Measurements from ENCODE around the gene CRIP3.

CRIP3 gene

DNA sequence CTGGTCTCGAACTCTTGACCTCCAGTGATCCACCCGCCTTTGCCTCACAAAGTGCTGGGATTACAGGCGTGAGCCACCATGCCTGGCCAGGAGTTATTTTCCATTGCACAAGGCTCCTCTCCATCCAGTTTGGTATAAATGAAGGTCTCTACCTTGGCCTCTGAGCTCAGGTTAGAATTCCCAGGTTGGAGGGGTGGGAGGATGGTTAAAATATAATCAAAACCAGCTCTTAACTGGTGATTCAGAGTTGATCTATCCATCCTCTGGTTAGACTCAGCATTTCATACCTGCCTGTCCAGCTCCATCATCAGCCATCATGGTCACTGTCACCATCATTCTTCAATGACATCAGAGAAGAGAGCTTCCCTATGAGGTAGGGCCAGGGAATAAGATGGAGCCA lies 13.2 kb downstream of the CRIP3 start:
- no peak for FAIRE-seq
- TF ChIP-seq, protein P1, sequence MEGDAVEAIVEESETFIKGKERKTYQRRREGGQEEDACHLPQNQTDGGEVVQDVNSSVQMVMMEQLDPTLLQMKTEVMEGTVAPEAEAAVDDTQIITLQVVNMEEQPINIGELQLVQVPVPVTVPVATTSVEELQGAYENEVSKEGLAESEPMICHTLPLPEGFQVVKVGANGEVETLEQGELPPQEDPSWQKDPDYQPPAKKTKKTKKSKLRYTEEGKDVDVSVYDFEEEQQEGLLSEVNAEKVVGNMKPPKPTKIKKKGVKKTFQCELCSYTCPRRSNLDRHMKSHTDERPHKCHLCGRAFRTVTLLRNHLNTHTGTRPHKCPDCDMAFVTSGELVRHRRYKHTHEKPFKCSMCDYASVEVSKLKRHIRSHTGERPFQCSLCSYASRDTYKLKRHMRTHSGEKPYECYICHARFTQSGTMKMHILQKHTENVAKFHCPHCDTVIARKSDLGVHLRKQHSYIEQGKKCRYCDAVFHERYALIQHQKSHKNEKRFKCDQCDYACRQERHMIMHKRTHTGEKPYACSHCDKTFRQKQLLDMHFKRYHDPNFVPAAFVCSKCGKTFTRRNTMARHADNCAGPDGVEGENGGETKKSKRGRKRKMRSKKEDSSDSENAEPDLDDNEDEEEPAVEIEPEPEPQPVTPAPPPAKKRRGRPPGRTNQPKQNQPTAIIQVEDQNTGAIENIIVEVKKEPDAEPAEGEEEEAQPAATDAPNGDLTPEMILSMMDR (IDR thresholded peaks at IDR 0.05; ENCODE audit: insufficient read depth, missing control alignments) = no peak

DNA sequence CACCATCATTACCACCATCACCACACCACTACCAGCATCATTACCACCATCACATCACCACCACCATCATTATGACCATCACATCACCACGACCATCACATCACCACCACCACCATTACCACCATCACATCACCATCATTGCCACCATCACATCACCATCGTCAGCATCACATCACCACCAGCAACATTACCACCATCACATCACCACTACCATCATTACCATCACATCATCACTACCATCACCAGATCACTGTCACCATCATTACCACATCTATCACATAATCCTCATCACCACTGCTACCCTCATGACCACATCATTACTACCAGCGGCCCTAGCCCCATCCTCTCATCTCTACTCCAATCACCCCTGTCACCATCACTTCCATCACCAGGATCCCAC lies 14.1 kb downstream of the CRIP3 start:
- TF ChIP-seq, protein P1 (IDR thresholded peaks at IDR 0.05; ENCODE audit: insufficient read depth, missing control alignments) = no peak
- FAIRE-seq (no peak), DNase-seq (ENCODE audit: insufficient read length, low spot score) (no peak)

More for the DNA sequence above, 13.2 kb downstream of the CRIP3 start:
- no peak for DNase-seq (ENCODE audit: insufficient read length, low spot score)

DNA sequence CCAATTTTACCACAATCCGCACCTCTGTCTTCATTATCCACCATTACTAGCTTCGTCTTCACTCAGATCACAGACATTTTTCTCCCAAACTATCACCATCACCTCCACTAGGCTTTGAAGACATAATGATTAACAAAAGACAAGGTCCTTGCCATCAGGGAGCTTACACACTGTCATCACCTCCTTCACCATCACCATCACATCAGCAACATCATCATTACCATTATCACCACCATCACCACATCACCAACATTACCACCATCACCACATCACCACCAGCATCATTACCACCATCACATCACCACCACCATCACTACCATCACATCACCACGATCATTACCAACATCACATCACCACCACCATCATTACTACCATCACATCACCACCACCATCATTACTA lies 14.9 kb downstream of the CRIP3 start:
- FAIRE-seq (no peak), DNase-seq (ENCODE audit: insufficient read length, low spot score) (no peak)
- TF ChIP-seq, protein P1 (IDR thresholded peaks at IDR 0.05; ENCODE audit: insufficient read depth, missing control alignments) = no peak

DNA sequence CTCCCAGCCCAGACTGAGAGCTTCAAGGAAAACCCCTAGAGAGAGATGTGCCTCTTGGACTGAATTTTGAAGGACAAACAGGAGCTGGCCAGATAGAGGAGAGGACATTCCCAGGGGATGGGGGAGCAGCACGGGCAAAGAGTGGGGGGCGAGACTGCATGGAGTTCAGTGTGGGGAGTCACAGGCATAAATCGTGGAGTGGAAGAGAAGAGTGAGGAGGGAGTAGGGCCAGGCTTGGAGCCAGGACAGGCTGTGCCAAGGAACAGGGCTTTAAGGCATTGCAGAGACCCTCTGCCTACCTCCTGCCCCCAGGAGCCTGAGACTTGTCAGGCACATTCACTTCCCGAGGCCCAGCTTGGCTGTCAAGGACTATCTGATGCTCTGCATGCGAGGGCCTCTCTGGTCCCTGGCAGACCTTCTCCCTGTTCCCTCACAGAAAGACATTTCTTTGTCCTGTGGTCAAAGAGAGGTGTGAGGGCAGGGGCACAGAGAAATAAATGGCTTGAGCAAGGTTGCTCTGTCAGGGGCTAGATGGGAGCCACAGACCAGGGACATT lies 15.8 kb downstream of the CRIP3 start:
- no peak for DNase-seq (ENCODE audit: insufficient read length, low spot score)
- no peak for FAIRE-seq
- TF ChIP-seq, protein P1 (IDR thresholded peaks at IDR 0.05; ENCODE audit: insufficient read depth, missing control alignments) = no peak

DNA sequence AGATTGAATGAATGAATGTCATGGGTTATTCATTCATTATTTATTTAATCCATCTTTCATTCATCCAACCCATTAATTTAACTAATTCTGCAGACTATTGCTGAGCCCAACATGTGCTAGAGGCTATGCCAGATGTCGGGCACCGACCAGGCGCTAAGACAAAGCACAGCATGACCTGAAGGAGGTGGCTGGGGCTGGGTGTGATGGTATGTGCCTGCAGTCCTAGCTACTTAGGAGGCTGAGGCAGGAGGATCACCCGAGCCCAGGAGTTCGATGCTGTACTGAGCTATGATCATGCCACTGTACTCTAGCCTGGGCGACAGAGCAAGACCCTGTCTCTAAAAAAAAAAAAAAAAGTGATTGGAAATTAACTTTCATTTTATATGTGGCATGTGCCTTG lies 16.3 kb downstream of the CRIP3 start:
- DNase-seq (ENCODE audit: insufficient read length, low spot score) (no peak), FAIRE-seq (no peak)
- TF ChIP-seq, protein P1 (IDR thresholded peaks at IDR 0.05; ENCODE audit: insufficient read depth, missing control alignments) = no peak

DNA sequence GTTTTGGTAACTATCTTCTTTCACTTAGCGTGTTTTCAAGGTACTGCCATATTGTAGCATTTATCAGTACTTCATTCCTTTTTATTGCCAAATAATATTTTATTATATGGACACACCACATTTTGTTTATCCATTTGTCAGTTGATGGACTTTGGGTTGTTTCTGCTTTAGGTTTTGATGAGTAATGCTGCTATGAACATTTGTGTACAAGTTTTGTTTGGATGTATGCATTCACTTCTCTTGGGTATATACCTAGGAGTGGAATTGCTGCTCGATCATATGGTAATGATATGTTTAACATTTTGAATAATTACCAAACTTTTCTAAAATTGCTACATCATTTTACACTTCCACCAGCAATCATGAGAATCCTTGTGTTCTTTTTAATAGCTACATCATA lies 16.9 kb downstream of the CRIP3 start:
- DNase-seq (ENCODE audit: insufficient read length, low spot score) (no peak), FAIRE-seq (no peak)
- TF ChIP-seq, protein P1 (IDR thresholded peaks at IDR 0.05; ENCODE audit: insufficient read depth, missing control alignments) = no peak

DNA sequence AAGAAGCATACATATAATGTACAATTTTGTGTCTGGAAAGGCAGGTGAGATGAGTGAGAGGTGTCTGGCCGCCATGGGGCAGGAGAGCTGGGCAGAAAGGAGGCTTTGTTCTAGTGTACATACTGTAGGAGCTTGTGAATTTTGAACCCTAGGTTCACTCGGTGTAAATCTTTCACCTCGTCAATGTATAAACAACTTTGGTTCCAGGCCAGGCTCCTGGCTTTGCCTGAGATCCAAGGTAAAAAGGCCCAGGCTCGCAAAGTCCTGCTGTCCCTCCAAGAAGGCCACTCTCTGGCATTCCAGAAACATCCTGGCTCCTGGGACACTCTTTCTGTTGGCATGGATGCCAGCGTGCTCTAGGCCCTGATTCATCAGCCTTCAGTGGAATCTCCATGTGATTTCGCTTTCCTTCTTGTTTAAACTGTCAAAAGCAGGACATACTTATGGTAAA lies 17.7 kb downstream of the CRIP3 start:
- DNase-seq (ENCODE audit: insufficient read length, low spot score) (no peak), FAIRE-seq (no peak)

More for the DNA sequence above, 17.7 kb downstream of the CRIP3 start:
- TF ChIP-seq, protein P1 (IDR thresholded peaks at IDR 0.05; ENCODE audit: insufficient read depth, missing control alignments) = no peak

Measured in D721Med (cell line).